HEK293 (cell line): ENCODE data around the gene DUSP16.

ENCODE experiments used
- CTCF ChIA-PET: fragments of 350-600 bp; formaldehyde crosslinking; extraction: SDS; loops from one replicate; lab custom pipeline; 2021; ENCODE audit warnings: antibody characterized with exemption; lab: Yijun Ruan, JAX
- POLR2A ChIA-PET: fragments of 300-600 bp; formaldehyde crosslinking; extraction: SDS; loops from one replicate; lab custom pipeline; 2020; ENCODE audit warnings: antibody characterized with exemption, inconsistent platforms; lab: Yijun Ruan, JAX
- H3K27ac ChIP-seq: fragments of 200-500 bp; sonication (Bioruptor generic); 2 replicates; pipeline ENCODE4 v1.5.1; 2014; ENCODE audit warnings: low read depth, low read length, control low read depth, inconsistent platforms; ENCODE audit errors: extremely low read depth
- H3K36me3 ChIP-seq, 2 experiments: fragments of 200-500 bp in 1 of 2; sonication (Bioruptor generic) in 1 of 2; 1 replicate in 1 of 2; 2 replicates in 1 of 2; pipeline ENCODE4 v1.5.1; 2014 to 2017; ENCODE audit warnings: inconsistent platforms in 2 of 2, low read length in 2 of 2; ENCODE audit not compliant: control insufficient read depth in 2 of 2, insufficient read depth in 1 of 2
- H3K4me1 ChIP-seq: fragments of 200-500 bp; sonication (Bioruptor generic); 2 replicates; pipeline ENCODE4 v1.5.1; 2014; ENCODE audit warnings: mild to moderate bottlenecking, low read length, inconsistent platforms; ENCODE audit not compliant: control insufficient read depth, insufficient read depth
- H3K4me3 ChIP-seq: 2 replicates; pipeline ENCODE4 v1.5.1; 2011; ENCODE audit warnings: low read depth, mild to moderate bottlenecking, control low read depth, low read length, moderate library complexity
- H3K9me3 ChIP-seq: fragments of 200-500 bp; sonication (Bioruptor generic); 2 replicates; pipeline ENCODE4 v1.5.1; 2014; ENCODE audit warnings: low read depth, low read length, inconsistent platforms; ENCODE audit not compliant: control insufficient read depth, insufficient read depth
- GLI4 ChIP-seq: fragments of 450-650 bp; formaldehyde crosslinking; IDR thresholded peaks from 2 replicates; pipeline ENCODE4 v1.5.1; 2016; ENCODE audit warnings: missing biosample characterization, missing genetic modification characterization
- IKZF3 ChIP-seq: fragments of 450-650 bp; IDR thresholded peaks from 2 replicates; pipeline ENCODE4 v1.5.0; 2018; ENCODE audit warnings: missing biosample characterization, mild to moderate bottlenecking, missing genetic modification characterization, moderate library complexity
- OSR2 ChIP-seq: fragments of 450-650 bp; formaldehyde crosslinking; IDR thresholded peaks from 2 replicates; pipeline ENCODE4 v1.5.1; 2016; ENCODE audit warnings: missing biosample characterization, missing genetic modification characterization
- ZFP3 ChIP-seq: fragments of 450-650 bp; formaldehyde crosslinking; IDR thresholded peaks from 2 replicates; pipeline ENCODE4 v1.5.1; 2016; ENCODE audit warnings: low read depth, missing biosample characterization, missing genetic modification characterization
- ZFP69B ChIP-seq: fragments of 450-650 bp; formaldehyde crosslinking; IDR thresholded peaks from 2 replicates; pipeline ENCODE4 v1.5.1; 2016; ENCODE audit warnings: missing biosample characterization, missing genetic modification characterization
- ZNF140 ChIP-seq: fragments of 450-650 bp; formaldehyde crosslinking; IDR thresholded peaks from 2 replicates; pipeline ENCODE4 v1.5.1; 2016; ENCODE audit warnings: missing biosample characterization, missing genetic modification characterization
- ZNF157 ChIP-seq: fragments of 450-650 bp; formaldehyde crosslinking; IDR thresholded peaks from 2 replicates; pipeline ENCODE4 v1.5.1; 2016; ENCODE audit warnings: missing biosample characterization, missing genetic modification characterization
- ZNF2 ChIP-seq: fragments of 450-650 bp; formaldehyde crosslinking; IDR thresholded peaks from 2 replicates; pipeline ENCODE4 v1.5.1; 2016; ENCODE audit warnings: missing biosample characterization, missing genetic modification characterization
- ZNF202 ChIP-seq: fragments of 450-650 bp; formaldehyde crosslinking; IDR thresholded peaks from 2 replicates; pipeline ENCODE4 v1.5.1; 2016; ENCODE audit warnings: missing biosample characterization, missing genetic modification characterization, borderline replicate concordance
- ZNF274 ChIP-seq, 2 experiments: fragments of 200-500 bp in 1 of 2; fragments of 450-650 bp in 1 of 2; sonication (Bioruptor generic) in 1 of 2; formaldehyde crosslinking in 1 of 2; IDR thresholded peaks; 2 replicates each; pipeline versions ENCODE4 v1.5.1 to v1.6.1; 2014 to 2016; ENCODE audit warnings: borderline replicate concordance in 1 of 2, inconsistent platforms in 1 of 2, low read length in 1 of 2, missing biosample characterization in 1 of 2, missing genetic modification characterization in 1 of 2
- ZNF302 ChIP-seq: fragments of 450-650 bp; formaldehyde crosslinking; IDR thresholded peaks from 2 replicates; pipeline ENCODE4 v1.5.1; 2016; ENCODE audit warnings: missing biosample characterization, missing genetic modification characterization, low read depth
- ZNF311 ChIP-seq: fragments of 450-650 bp; formaldehyde crosslinking; IDR thresholded peaks from 2 replicates; pipeline ENCODE4 v1.5.1; 2017; ENCODE audit warnings: missing biosample characterization, missing genetic modification characterization, borderline replicate concordance
- ZNF555 ChIP-seq: fragments of 450-650 bp; formaldehyde crosslinking; conservative IDR thresholded peaks from 2 replicates; pipeline ENCODE4 v1.5.1; 2017; ENCODE audit warnings: missing biosample characterization, mild to moderate bottlenecking, missing genetic modification characterization, inconsistent platforms
- ZNF621 ChIP-seq: fragments of 450-650 bp; formaldehyde crosslinking; IDR thresholded peaks from 2 replicates; pipeline ENCODE4 v1.5.1; 2017; ENCODE audit warnings: missing biosample characterization, missing genetic modification characterization
- ZNF670 ChIP-seq: fragments of 450-650 bp; formaldehyde crosslinking; IDR thresholded peaks from 2 replicates; pipeline ENCODE4 v1.5.1; 2016; ENCODE audit warnings: missing biosample characterization, missing genetic modification characterization, low read depth
- ZNF837 ChIP-seq: fragments of 450-650 bp; formaldehyde crosslinking; IDR thresholded peaks from 2 replicates; pipeline ENCODE4 v1.5.1; 2016; ENCODE audit warnings: missing biosample characterization, missing genetic modification characterization
- TF ChIP-seq, protein P1 (sequence below): fragments of 450-650 bp; formaldehyde crosslinking; IDR thresholded peaks from 2 replicates; pipeline ENCODE4 v1.5.1; 2016; ENCODE audit warnings: missing biosample characterization, missing genetic modification characterization
- TF ChIP-seq, protein P2 (sequence below): fragments of 450-650 bp; formaldehyde crosslinking; IDR thresholded peaks from 2 replicates; pipeline ENCODE4 v1.5.1; 2017; ENCODE audit warnings: missing biosample characterization, missing genetic modification characterization
- TF ChIP-seq, protein P3 (sequence below): fragments of 450-650 bp; formaldehyde crosslinking; IDR thresholded peaks from 2 replicates; pipeline ENCODE4 v1.5.1; 2017; ENCODE audit warnings: missing biosample characterization, mild to moderate bottlenecking, missing genetic modification characterization, moderate library complexity
- TF ChIP-seq, protein P4 (sequence below): fragments of 450-650 bp; formaldehyde crosslinking; IDR thresholded peaks from 2 replicates; pipeline ENCODE4 v1.5.1; 2016; ENCODE audit warnings: missing biosample characterization, missing genetic modification characterization, borderline replicate concordance

Gene DUSP16

DNA sequence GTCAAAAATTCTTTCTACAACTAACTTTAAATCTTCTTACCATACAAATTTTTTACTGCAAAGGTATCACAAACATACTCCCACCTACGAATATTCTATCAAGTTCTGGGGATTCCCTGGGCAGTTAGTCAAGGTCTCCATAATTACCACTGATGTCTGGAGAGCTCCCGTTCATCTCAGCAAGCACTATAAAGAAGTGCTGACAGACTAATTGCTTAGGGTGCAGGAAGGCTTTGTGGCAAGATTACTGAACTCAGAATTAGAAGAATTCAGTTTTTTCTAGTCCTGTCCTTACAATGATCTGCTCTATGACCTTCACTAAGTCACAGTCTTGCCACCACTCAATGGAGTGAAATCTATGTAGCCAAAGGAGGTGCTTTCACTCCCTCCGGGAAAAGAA, 61.5 kb downstream of the DUSP16 start:
- H3K36me3 ChIP-seq, result peaks cover 5 to 6% of the 10 kb centered on the region in 2 experiments; a peak in 2 of 3 replicates
- no peaks in the 10 kb centered on the region for H3K9me3 ChIP-seq
- TF ChIP-seq OSR2 (tag by site-specific recombination) (peak; percentile 57), ZFP3 (tag by site-specific recombination) (no peak), IKZF3 (tag by site-specific recombination) (peak; percentile 50; the same call in 1 of the 2 replicates), ZNF670 (tag by site-specific recombination) (no peak)
- TF ChIP-seq, protein P1, sequence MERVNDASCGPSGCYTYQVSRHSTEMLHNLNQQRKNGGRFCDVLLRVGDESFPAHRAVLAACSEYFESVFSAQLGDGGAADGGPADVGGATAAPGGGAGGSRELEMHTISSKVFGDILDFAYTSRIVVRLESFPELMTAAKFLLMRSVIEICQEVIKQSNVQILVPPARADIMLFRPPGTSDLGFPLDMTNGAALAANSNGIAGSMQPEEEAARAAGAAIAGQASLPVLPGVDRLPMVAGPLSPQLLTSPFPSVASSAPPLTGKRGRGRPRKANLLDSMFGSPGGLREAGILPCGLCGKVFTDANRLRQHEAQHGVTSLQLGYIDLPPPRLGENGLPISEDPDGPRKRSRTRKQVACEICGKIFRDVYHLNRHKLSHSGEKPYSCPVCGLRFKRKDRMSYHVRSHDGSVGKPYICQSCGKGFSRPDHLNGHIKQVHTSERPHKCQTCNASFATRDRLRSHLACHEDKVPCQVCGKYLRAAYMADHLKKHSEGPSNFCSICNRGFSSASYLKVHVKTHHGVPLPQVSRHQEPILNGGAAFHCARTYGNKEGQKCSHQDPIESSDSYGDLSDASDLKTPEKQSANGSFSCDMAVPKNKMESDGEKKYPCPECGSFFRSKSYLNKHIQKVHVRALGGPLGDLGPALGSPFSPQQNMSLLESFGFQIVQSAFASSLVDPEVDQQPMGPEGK (tag by site-specific recombination), result no peak
- TF ChIP-seq, protein P2, sequence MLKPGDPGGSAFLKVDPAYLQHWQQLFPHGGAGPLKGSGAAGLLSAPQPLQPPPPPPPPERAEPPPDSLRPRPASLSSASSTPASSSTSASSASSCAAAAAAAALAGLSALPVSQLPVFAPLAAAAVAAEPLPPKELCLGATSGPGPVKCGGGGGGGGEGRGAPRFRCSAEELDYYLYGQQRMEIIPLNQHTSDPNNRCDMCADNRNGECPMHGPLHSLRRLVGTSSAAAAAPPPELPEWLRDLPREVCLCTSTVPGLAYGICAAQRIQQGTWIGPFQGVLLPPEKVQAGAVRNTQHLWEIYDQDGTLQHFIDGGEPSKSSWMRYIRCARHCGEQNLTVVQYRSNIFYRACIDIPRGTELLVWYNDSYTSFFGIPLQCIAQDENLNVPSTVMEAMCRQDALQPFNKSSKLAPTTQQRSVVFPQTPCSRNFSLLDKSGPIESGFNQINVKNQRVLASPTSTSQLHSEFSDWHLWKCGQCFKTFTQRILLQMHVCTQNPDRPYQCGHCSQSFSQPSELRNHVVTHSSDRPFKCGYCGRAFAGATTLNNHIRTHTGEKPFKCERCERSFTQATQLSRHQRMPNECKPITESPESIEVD, result peak; percentile 78
- ChIA-PET POLR2A (no interaction called here), CTCF (no interaction called here)
- peaks cover 7% of the 10 kb centered on the region; the same call in 1 of the 2 replicates for H3K4me1 ChIP-seq
- no peak overlapping the region for H3K4me3 ChIP-seq
- no peak overlapping the region for H3K27ac ChIP-seq

DNA sequence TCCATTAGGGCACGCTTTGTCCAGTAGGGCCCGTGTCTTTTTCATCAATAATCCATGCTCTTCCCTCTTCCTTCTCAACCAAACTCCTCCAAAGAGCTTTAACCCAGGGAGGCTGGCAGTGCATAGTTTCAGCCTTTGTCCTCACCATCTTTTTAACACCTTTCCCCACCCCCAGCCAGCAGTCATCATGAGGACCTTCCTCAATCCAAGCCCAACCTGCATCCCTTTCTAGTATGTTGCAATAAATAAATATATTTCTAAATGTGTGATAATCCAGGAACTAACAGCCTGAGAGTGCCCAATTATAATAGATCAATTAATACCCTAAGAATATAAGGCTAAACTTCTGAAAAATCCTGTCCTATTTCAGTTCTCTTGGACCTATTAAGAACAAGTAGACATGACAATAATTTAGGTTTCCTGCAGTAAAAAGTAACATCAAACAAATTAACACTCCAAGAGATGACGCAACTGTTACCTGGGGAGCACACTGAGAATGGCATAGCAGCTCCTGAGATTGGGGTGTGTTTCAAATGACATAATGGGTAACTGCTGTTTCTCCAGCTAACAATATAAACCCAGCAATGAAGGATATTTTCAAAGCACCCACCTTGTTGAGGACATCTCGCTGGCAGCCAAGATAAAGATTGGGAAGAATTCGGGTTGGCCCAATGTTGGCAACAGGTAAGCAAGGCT, 62.6 kb downstream of the DUSP16 start:
- Histone ChIP-seq H3K36me3 (peaks cover 6 to 9% of the 10 kb centered on the region in 2 experiments; a peak in 2 of 3 replicates), H3K4me3 (no peak overlapping the region), H3K27ac (no peak overlapping the region), H3K9me3 (no peaks in the 10 kb centered on the region), H3K4me1 (no peaks in the 10 kb centered on the region)
- POLR2A ChIA-PET, result no interaction called here
- TF ChIP-seq, protein P3, sequence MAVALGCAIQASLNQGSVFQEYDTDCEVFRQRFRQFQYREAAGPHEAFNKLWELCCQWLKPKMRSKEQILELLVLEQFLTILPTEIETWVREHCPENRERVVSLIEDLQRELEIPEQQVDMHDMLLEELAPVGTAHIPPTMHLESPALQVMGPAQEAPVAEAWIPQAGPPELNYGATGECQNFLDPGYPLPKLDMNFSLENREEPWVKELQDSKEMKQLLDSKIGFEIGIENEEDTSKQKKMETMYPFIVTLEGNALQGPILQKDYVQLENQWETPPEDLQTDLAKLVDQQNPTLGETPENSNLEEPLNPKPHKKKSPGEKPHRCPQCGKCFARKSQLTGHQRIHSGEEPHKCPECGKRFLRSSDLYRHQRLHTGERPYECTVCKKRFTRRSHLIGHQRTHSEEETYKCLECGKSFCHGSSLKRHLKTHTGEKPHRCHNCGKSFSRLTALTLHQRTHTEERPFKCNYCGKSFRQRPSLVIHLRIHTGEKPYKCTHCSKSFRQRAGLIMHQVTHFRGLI (tag by site-specific recombination), result peak; percentile 77; the same call in 1 of the 2 replicates
- TF ChIP-seq, protein P4, sequence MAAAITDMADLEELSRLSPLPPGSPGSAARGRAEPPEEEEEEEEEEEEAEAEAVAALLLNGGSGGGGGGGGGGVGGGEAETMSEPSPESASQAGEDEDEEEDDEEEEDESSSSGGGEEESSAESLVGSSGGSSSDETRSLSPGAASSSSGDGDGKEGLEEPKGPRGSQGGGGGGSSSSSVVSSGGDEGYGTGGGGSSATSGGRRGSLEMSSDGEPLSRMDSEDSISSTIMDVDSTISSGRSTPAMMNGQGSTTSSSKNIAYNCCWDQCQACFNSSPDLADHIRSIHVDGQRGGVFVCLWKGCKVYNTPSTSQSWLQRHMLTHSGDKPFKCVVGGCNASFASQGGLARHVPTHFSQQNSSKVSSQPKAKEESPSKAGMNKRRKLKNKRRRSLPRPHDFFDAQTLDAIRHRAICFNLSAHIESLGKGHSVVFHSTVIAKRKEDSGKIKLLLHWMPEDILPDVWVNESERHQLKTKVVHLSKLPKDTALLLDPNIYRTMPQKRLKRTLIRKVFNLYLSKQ (tag by site-specific recombination), result no peak
- CTCF ChIA-PET, result no interaction called here

DNA sequence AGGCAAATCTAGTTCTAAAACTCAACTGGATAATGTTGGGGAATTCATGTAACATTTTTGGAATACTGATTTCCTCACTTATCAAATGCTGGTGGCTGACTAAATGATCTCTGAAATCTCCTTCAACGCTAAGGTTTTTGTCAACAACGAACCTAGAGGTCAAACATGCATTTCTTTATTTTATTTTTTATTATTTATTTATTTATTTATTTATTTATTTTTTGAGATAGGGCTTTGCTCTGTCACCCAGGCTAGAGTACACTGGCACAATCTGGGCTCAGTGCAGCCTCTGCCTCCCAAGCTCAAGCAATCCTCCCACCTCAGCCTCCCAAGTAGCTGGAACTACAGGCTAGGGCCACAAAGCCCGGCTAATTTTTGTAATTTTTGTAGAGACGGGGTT, 64.5 kb downstream of the DUSP16 start:
- POLR2A ChIA-PET, result no interaction called here
- CTCF ChIA-PET, result interaction anchor here (0.7 kb wide), 1 partner anchor 93 kb away, joined by 3 read pairs; no protein-coding TSS in a partner anchor
- Histone ChIP-seq H3K36me3 (peaks cover 6 to 9% of the 10 kb centered on the region in 2 experiments; a peak in 2 of 3 replicates), H3K9me3 (no peaks in the 10 kb centered on the region), H3K4me3 (no peak overlapping the region), H3K27ac (no peak overlapping the region), H3K4me1 (no peaks in the 10 kb centered on the region)
- TF ChIP-seq ZNF202 (tag by site-specific recombination) (no peak), ZNF140 (tag by site-specific recombination) (no peak), ZNF837 (tag by site-specific recombination) (no peak), ZNF311 (tag by site-specific recombination) (no peak), ZNF157 (tag by site-specific recombination) (no peak), ZNF621 (tag by site-specific recombination) (no peak), ZNF555 (tag by site-specific recombination) (peak; percentile 21; the same call in 1 of the 2 replicates), ZFP69B (tag by site-specific recombination) (no peak), ZNF302 (tag by site-specific recombination) (no peak), ZNF2 (no peak), GLI4 (no peak), ZNF274 (IDR thresholded peaks at IDR 0.05; ENCODE audit: low read length) (no peak), ZNF274 (tag by site-specific recombination; IDR thresholded peaks at IDR 0.05; ENCODE audit: borderline replicate concordance) (no peak)
- TF ChIP-seq, protein P1 (tag by site-specific recombination), result no peak
